Activated CD4-positive, CD25-positive, alpha-beta regulatory T cell treated with anti-CD3 and anti-CD28 coated beads, Interleukin-2, amount 50 U/mL, for 16 hours (primary cell): ENCODE results near the gene FNDC3B.

ENCODE experiments used
- DNase-seq: peaks from one replicate; pipeline ENCODE4 v3.0.0-alpha.2; 2020; ENCODE audit warnings: low read depth, low spot score

FNDC3B gene

DNA sequence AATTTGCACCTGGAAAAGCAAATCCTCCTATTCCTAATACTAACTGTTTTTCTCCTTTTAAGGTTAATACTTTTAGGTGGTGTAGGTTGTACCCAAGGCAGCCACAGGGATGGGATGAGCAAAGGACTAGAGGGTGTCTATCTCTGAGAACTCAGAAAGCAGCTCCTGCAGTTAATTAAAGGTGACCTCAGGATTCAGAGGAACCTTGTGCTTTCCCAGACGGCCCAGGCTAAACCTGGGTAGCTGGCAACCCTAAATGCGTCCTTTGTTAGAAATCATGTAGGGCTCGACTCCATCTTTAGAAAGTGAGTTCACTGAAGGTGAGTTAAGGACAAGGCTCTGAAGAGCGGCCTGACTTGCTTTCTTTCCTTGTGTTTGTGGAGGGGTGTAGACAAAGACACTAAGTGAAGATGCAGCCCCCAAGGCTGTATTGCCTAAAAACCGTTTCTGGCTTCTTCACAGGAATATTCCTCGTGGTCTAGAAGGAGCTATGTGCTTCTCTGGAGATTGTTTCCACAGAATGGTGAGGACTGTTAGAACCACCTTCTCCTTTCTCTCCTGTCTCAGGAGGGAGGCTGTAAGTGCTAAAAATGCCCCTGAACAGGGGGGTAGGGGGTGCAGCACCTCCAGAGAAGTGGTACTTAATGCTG, 14.9 kb downstream of the FNDC3B start:
- no peak for DNase-seq

DNA sequence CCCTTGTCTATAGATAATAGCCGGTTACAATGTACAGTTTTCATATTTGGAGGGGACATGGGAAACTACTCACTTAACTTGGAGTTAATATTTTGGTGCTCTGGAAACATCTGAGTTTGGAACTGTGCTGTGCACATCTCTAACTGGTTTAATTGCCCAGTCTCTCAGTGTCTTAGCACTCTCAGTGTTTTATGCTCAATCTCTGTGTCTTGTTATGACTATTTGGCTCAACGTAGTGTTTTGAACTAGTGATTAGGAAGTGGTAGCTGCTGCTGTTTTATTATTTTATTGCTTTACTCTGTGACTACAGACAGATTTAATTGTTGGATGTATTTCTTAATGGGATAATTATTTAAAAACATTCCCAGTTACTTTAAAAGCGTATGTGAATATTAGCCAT, 17.0 kb downstream of the FNDC3B start:
- no peak for DNase-seq

DNA sequence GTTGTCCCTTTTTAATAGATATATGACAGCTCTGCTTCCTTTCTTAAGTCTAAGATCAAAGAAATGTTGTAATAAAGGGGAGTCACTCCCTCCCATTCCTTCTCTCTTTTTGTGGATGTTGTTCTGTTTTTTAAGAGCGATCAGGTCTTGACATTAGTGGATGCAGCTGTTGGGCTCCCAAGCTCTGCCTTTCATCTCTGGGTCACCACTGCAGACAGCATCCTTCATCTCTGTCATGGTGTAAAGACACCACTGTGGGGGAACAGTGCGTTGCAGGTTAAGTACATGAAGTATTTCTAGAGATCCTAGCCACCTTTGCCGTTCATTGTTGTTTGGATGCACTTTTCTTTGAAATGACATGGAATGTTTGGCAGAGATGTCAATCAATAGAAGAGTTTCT, 17.7 kb downstream of the FNDC3B start:
- DNase-seq: no peak

DNA sequence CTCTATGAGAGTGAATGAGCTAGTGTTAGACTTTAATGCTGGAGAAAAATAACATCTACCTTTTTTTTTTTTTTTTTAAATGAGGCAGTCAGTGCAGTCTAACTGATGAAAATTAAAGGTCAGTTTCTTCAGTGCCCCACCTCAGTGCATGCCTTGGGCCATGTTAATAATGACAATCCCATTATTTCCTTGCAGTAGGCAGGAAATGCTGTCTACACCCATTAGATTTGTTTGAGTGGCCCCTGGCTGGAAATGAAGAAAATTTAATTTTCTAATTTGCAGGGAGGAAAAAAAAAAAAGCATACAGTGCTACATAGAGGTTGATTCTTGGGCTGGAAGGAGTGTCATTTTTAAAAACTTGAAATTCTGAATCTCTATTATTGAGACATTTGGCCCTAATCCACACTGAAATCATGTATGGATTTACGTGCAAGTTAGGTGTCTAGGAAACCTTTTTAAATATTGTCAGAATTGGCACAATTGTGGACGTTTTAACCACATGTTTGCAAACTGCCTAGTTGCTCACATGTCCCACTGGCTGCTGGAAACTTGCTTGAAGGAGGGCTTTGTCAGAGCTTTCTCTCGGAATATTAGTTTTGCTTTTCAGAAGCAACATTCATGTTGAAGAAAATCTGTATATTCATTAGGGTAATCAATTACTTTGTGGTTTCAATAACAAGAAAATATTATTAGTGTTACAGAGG, 18.4 kb downstream of the FNDC3B start:
- DNase-seq: no peak

DNA sequence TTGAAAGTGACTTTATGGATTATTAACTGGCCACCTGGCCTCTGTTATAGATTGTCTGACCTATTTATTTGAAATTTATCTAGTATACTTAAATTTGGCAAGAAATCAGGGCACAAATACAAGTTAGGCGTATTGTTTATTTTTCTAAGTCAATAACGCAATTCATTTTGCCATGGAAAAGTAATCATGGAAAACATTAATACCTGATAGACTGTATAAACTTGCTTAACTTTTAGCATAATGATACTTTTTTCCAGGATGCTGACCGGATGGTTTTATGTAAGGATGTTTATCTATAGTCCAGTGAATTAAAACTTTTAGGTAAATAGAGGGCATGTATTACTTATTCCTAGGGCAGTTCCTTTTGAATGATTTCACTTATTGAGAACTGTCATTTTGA, 20.2 kb downstream of the FNDC3B start:
- no peak for DNase-seq

DNA sequence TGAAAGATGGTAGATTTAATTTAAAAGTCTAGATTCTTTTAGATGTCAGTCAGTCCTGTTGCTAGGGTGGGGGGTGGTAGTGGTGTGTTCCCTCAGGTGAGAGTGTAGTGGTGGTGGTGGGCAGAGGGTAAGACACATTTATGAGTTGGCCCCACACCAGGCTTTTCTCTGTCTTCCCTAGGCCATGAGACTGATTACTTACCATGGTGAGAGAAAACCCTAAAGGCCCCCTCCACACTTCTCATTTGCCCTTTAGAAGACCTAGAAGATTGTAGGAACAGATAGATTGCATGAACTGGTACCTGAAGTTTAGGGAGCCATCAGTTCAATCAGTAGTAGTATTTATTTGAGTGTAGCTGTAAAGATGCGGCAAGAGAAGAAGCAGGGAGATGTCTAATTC, 20.9 kb downstream of the FNDC3B start:
- DNase-seq: no peak

DNA sequence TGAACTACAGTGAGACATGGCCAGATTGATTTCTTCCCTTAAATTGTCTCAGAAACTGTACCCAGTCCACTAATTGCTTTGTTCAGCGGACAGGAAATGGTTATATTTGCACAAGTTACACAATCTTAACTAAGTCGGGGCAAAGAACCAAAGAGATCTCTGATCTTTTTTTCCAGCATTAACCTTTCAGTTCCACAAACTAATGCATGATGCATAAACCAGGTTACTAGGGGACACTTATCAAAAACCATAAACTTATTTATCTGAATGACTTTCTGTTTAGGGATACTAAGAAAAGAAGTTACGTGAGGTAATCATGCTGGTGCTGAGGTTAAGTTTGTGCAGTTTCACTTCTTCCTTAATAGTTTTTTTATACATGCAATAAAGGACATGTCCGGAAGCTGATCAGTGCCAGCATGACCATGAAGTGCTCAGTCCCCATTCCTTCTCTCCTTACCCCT, 22.4 kb downstream of the FNDC3B start:
- DNase-seq: no peak

DNA sequence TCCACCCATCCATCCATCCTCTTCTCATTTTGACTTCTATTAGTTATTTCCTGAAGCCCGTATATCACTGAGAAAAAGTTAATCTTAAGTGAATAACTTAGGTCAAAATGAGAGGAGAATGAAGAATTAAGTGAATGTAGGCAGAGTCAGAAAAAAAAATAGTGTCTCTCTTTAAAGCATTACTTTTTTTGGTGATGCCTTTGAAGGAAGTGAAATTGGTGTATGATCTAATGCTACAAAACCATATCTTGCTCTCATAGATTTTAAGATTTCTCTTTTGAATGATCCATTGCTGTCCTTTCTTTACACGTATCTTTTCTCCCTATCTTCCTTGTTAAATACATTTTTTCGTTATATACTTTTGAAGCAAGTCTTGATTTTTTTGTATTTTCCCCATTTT, 23.4 kb downstream of the FNDC3B start:
- no peak for DNase-seq

DNA sequence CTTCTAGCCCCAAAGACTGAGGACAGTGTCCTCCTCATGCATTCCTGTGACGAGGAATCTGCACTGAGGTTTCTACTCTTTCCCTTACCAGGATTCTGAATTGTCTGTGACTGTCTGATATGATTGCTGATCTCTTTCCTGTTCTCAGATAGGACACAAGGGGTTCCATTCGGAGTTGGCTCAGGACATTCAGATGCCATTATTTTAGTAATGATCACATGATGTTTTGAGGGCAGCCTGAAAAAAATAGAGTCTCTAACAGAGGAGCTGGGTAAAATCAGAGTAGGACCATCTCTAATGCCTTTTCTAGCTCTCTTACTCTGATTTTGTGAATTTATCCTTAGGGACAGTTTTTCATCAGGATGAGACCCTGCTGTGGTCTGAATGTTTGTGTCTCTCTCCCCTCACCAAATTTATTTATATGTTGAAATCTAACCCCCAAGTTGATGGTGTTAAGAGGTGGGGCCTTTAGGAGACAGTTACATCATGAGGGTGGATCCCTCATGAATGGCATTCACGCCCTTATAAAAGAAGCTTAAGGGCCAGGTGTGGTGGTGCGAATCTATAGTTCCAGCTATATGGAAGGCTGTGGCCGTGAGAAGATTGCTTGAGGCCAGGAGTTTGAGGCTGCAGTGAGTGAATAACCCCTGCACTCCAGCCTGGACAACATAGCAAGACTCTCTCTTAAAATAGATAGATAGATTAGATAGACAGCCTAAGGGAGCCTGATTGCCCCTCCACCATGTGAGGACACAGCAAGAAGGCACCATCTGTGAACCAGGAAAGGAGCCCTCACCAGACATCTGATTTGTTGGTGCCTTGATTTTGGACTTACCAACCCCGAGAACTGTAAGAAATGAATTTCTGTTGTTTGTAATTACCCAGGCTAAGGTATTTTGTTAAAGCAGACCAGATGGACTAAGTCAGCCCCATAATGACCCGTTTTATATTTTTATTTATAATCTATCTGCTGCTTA, 24.4 kb downstream of the FNDC3B start:
- DNase-seq: no peak

DNA sequence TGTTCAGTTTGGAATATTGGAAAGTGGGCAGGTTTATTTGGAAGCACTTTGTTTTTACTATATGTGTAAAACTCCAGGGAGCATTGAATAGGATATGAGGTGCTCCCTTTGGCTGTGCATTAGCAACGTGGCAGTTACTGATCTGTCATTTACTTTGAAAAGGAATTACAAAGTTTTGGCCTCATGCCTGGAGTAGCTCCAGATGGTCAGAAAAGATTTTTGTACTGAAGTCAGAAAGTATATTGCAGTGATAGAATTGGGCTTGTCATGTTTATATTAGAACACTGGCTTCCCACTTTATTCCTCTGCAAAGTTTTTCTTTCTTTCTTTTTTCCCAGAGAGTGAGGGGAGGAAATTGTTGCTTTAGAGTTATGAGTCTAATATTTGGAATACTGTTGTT, 26.1 kb downstream of the FNDC3B start:
- DNase-seq: no peak

DNA sequence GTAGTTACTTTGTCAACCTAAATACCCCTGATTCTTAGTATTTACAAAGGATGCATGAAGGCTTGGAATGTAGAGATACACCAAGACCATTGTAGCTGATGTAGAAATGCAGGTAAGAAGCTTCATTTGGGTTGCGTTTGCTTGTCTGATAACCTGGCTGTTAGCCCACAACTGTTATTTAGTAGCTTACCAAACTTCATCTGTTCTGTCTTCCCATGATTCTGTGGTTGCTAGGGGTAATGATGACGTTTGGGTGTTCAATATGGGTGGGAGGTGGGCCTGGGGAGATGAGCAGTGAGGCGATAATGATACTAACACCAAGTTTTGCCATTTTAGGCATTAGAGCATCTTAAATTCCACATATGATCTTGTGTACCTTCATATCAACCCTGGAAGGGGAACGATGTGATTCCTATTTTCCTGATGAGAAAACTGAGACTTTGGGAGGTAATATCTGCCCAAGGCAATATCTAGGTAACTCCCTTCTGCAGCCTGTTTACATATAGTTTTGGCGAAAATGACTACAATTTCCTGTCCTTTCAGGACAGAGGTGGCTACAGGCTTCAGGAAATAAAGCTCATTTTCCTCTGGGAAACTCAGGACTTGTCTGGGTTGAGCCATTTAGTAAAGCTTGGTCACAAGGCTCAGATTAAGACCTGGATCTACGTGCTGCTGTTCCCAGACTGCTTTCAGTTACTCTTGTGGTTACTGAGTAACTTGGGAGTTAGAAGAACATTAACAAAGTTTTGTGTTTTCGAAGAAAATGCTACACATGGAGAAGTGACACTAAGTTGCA, 26.8 kb downstream of the FNDC3B start:
- no peak for DNase-seq

DNA sequence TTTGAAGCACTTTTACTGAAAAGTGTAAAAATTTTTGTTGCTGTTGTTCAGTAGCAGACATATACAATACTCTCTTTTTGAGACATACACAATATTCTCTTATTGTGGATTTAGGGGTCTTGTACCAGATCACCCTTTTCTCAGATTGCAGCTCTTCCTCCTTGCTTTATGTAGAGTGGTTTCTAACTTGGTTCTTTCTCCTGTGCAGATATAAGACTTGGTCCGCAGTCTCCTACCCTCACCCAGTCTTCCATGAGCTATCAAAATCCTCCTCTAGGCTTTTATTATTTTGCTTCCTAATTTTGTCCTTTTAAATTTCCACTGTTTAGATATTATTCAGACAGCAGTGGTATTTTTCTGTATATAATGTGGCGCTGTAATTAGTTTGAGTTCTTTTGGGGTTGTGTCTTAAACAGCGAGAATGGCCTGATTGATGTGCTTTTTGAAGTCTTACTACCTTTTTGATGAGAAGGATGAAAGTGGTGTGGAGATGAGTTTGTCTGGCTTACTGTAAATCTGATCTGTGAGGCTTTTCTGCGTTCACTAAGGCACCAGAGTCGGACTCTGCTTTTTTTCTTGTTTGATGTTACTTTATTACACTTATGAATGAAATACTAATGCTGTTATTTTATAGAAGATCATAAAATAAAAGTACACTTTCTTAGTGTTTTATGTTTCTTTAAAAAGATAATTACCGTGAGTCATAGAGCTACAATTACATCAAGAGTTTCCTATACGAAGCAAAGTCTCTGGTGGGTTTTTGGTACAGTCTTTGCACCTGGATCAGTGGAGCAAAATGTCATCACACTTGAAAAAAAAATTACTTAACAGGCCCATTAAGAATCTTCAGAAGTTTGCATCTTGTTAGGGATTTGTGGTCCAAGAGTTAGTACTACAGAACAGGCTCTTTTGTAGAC, 27.8 kb downstream of the FNDC3B start:
- DNase-seq: no peak

DNA sequence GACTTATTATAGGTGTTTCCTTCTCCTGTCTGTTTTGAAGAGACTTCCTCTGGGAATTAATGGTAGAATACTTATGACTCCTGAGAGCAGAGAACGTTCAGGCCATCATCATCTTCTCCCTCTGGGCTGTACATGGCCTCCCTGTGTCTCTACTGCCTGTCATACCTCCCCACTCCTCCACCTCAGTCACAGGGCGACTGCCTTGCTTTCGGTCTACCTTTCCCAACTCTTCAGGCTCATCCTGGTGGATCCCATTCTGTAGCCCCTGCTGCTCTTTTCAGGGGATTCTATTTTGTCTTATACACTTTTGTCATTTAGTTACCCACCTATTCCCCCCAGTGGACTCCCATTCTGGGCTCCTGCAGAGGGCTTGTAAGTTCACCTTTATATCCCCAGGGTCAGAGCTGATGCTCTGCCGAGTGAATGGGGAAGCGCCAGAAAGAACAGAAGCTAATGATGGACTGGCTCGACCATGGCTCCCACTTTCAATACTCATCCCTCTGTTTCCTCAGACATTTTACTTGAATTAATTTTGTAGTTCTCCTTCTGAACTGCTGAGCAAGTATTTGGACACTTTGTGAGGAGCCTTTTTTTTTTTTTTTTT, 28.6 kb downstream of the FNDC3B start:
- no peak for DNase-seq

DNA sequence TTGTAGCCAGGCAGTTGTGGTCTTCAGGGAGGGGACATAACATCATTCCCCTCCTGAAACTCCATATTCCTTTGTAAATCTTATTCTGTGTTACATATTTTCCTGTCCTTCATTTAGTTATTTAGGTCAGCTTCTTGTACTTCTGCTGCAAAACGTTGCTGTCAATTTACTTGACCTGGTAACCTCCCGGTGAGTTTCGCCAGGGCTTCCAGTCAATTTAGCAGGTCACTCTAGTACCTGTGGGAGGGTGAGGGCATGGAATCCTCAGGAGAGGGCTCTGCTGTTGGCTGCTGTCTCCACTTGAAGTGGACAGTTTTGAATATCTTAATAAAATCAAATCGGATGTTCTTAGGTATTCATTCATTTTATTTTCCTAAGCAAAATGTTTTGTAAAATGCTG, 29.6 kb downstream of the FNDC3B start:
- no peak for DNase-seq

DNA sequence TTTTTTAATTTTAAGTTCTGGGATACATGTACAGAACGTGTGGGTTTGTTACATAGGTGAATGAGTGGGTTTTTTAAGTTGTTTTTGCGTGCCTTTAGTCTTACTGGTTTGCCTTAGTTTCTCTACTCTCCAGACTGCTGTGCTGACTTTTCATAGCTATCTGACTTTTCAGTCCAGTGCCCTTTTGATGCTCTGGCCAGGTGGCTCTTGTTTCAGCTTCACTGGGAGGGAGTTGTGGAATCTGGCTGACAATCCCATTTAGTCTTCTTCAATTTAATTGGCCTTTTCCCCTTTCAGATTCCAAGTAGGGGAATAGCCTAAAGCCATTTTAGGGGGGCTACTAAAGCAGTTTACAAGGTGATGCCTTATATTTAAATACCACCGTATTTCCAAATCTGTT, 30.1 kb downstream of the FNDC3B start:
- DNase-seq: no peak

DNA sequence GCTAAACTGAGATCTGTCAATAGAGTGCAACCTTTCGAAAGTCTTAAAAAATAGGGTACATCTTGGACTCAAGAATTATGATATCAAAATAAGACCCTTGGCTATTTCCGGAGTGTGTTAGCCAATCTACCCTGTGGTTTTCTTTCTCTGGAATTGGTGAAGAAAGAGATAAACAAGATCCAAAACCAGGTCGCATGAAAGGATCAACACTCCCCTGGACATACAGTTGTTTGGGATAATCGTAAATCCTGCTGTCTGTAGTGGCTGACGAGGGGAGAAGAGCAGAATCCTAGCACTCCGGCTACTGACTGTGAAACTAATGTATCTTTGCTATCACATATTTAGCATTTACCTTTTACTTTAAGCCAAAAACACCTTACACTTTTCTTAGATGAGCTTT, 30.9 kb downstream of the FNDC3B start:
- no peak for DNase-seq

DNA sequence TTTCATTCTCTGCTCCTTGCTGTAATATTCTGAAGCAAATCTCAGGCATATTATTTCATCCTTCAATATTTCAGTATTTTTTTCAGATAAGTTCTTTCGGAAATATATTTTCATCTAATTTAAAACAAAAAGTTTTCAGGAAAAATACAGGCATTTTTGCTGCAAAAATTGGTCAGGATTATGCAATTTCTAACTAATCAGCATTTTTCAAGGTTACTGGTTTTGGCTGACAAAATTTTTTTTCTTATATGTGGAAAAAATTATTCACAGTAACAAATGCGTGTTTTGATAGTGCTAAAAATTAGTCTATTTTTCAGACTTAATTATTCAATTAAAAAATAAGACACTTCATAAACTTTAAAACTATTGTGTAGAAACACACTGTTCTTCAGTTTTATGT, 31.4 kb downstream of the FNDC3B start:
- DNase-seq: no peak

DNA sequence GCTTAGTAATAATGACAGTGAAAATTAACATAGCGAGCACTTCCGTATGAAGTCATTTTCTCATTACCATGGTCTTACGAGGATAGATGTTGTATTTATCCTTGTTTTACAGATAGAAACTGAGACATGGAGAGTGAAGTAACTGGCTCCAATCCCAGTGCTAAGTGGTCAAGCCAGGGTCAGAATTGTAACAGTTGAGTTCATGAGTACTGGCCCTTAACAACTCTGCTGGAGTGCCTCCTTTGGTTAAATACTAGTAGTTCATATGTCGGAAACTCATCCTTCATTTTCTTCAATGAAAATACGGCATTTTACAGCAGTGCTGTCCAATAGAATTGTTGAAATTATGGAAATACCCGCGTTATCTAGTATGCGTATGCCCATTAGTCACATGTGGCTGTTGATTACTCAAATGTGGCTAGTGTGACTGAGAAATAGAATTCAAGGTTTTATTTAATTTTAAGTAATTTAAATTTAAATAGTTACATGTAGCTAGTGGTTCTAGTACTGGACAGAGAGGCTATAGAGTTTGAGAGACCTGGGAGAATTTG, 32.5 kb downstream of the FNDC3B start:
- DNase-seq: no peak

DNA sequence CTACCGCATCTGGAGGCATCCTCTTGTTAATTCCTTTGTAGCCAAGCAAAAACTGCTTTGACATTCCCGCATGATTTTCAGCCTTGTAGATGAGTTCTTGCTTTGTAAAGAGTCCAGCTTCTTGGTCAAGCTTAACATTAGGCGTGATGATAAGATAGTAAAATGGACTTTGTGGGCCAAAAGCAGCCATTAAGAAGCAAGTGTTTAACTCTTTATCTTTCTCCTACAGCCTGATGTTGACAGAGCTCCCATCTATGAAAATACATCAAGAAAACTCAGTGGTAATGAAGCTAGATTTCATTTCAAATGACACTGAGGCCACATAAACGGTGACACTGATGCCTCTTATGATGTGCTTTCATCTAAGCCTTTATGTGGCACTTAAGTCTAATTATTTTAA, 33.2 kb downstream of the FNDC3B start:
- DNase-seq: no peak
